Loucy (cell line): Measurements from ENCODE around the gene DLK1.

Source experiments
- H2AFZ ChIP-seq: fragments of 200-600 bp; sonication (generic); 2 replicates; pipeline ENCODE4 v1.6.0; 2016; ENCODE audit warnings: antibody characterized with exemption, mild to moderate bottlenecking, low read length, moderate library complexity
- H3F3A ChIP-seq: fragments of 200-600 bp; 2 replicates; pipeline ENCODE4 v1.6.0; 2016; ENCODE audit warnings: antibody characterized with exemption, low read depth, mild to moderate bottlenecking
- H3K27me3 ChIP-seq: fragments of 200-600 bp; sonication (generic); 2 replicates; pipeline ENCODE4 v1.6.1; 2014; ENCODE audit warnings: low read length, mild to moderate bottlenecking; ENCODE audit not compliant: insufficient read depth, poor library complexity, severe bottlenecking
- H3K36me3 ChIP-seq: fragments of 200-600 bp; sonication (generic); 2 replicates; pipeline ENCODE4 v1.6.1; 2016; ENCODE audit warnings: low read length; ENCODE audit not compliant: insufficient read depth
- H3K4me1 ChIP-seq: fragments of 200-600 bp; sonication (generic); 2 replicates; pipeline ENCODE4 v1.5.1; 2014; ENCODE audit warnings: low read length, mild to moderate bottlenecking; ENCODE audit not compliant: insufficient read depth, poor library complexity, severe bottlenecking
- H3K4me2 ChIP-seq: fragments of 200-600 bp; sonication (generic); 2 replicates; pipeline ENCODE4 v1.6.0; 2014; ENCODE audit warnings: antibody characterized with exemption, low read length, low read depth, mild to moderate bottlenecking; ENCODE audit not compliant: poor library complexity, severe bottlenecking
- H3K4me3 ChIP-seq: fragments of 200-600 bp; sonication (generic); 2 replicates; pipeline ENCODE4 v1.5.1; 2014; ENCODE audit warnings: low read length, mild to moderate bottlenecking, mixed read lengths; ENCODE audit not compliant: poor library complexity, severe bottlenecking
- H3K79me2 ChIP-seq: fragments of 200-600 bp; sonication (generic); 2 replicates; pipeline ENCODE4 v1.6.1; 2014; ENCODE audit warnings: low read length; ENCODE audit not compliant: insufficient read depth
- H3K9ac ChIP-seq: fragments of 200-600 bp; sonication (generic); 2 replicates; pipeline ENCODE4 v1.6.0; 2014; ENCODE audit warnings: mild to moderate bottlenecking, low read depth, low read length, moderate library complexity; ENCODE audit not compliant: poor library complexity, severe bottlenecking
- H3K9me2 ChIP-seq: fragments of 200-600 bp; sonication (generic); replicated peaks from 2 replicates; pipeline ENCODE4 v1.6.1; 2016; ENCODE audit warnings: low read depth, low read length, mixed read lengths
- H3K9me3 ChIP-seq: fragments of 200-600 bp; sonication (generic); 2 replicates; pipeline ENCODE4 v1.6.1; 2014; ENCODE audit warnings: mild to moderate bottlenecking, antibody characterized with exemption, low read length, low read depth; ENCODE audit not compliant: insufficient read depth
- H4K20me1 ChIP-seq: fragments of 200-600 bp; sonication (generic); 2 replicates; pipeline ENCODE4 v1.6.0; 2014; ENCODE audit warnings: antibody characterized with exemption, low read length, mild to moderate bottlenecking; ENCODE audit not compliant: insufficient read depth, poor library complexity, severe bottlenecking
- EZH2phosphoT487 ChIP-seq: fragments of 200-600 bp; IDR thresholded peaks from 2 replicates; pipeline ENCODE4 v1.6.1; 2018; ENCODE audit warnings: antibody characterized with exemption, mild to moderate bottlenecking, moderate library complexity, borderline replicate concordance
- TF ChIP-seq, protein P1 (sequence below): fragments of 200-600 bp; sonication (generic); conservative IDR thresholded peaks from 2 replicates; pipeline ENCODE4 v1.5.1; 2014; ENCODE audit warnings: mild to moderate bottlenecking, antibody characterized with exemption, low read length

The DLK1 gene

DNA sequence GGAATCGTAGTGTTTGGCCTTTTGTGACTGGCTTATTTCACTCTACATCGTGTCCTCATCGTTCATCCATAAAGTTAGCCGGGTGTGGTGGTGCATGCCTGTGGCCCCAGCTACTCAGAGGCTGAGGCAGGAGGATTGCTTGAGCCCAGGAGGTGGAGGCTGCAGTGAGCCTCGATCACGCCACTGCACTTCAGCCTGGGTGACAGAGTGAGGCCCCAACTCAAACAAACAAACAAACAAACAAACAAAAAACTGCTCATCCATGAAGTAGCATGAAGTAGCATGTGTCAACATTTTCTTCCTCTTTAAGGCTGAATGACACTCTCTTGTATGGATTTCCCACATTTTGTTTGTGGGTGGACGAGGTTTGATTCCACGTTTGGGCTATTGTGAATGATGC is 55.3 kb downstream of the DLK1 start:
- no peak overlapping the region for H3K4me2 ChIP-seq
- no peaks in the 10 kb centered on the region for H3K79me2 ChIP-seq
- no peaks in the 10 kb centered on the region for H3K36me3 ChIP-seq
- H3K4me1 ChIP-seq, result no peaks in the 10 kb centered on the region
- H3K9me2 ChIP-seq, result no peaks in the 10 kb centered on the region
- no peak overlapping the region for H3K9ac ChIP-seq
- no peaks in the 10 kb centered on the region for H3K27me3 ChIP-seq
- H2AFZ ChIP-seq, result no peak overlapping the region
- H3K9me3 ChIP-seq, result no peaks in the 10 kb centered on the region
- no peak for TF ChIP-seq EZH2phosphoT487
- TF ChIP-seq, protein P1, sequence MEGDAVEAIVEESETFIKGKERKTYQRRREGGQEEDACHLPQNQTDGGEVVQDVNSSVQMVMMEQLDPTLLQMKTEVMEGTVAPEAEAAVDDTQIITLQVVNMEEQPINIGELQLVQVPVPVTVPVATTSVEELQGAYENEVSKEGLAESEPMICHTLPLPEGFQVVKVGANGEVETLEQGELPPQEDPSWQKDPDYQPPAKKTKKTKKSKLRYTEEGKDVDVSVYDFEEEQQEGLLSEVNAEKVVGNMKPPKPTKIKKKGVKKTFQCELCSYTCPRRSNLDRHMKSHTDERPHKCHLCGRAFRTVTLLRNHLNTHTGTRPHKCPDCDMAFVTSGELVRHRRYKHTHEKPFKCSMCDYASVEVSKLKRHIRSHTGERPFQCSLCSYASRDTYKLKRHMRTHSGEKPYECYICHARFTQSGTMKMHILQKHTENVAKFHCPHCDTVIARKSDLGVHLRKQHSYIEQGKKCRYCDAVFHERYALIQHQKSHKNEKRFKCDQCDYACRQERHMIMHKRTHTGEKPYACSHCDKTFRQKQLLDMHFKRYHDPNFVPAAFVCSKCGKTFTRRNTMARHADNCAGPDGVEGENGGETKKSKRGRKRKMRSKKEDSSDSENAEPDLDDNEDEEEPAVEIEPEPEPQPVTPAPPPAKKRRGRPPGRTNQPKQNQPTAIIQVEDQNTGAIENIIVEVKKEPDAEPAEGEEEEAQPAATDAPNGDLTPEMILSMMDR, result no peak
- no peaks in the 10 kb centered on the region for H4K20me1 ChIP-seq
- H3K4me3 ChIP-seq, result no peak overlapping the region
- no peaks in the 10 kb centered on the region for H3F3A ChIP-seq

DNA sequence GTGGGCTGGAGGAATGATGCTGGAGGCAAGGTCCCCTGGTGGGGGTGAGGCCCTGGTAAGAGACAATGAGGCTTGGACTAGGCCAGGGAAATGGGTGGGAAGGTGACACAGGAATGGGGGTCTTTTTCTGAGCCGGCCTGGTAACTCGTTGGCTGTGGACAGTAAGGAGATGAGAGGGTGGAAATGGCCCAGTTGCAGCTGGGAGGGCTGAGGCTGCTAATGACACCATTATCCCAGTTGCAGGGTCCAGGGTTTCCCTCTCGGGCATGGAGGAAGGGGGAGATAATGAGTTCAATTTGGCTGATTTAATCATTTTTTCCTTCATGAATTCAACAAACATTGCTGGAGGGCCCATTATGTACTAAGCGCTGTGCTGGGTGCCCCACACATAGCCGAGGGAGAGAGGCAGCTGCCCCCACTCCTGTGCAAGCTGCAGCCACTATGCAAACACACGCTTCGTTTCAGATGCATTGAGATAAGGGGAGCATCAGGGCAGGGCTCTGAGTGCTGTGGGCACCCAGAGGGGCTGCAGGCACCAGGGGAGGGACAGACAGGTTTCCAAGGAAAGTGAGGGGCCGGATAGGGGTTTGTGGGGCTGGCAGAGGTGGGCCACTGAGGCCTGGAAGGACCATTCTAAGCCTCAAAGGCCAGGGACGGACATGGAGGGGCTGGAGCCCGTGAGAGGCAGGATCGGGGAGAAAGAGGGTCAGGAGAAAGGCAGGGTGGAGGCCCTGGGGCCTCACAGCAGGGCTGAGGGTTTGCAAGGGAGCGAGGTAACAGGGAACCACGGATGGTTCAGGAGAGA is 56.0 kb downstream of the DLK1 start:
- H3K9me3 ChIP-seq, result no peaks in the 10 kb centered on the region
- no peaks in the 10 kb centered on the region for H3K27me3 ChIP-seq
- no peak overlapping the region for H3K4me3 ChIP-seq
- TF ChIP-seq EZH2phosphoT487, result no peak
- TF ChIP-seq, protein P1, result no peak
- H3K4me1 ChIP-seq, result no peaks in the 10 kb centered on the region
- H3K4me2 ChIP-seq, result no peak overlapping the region
- H4K20me1 ChIP-seq, result no peaks in the 10 kb centered on the region
- no peak overlapping the region for H3K9ac ChIP-seq
- no peaks in the 10 kb centered on the region for H3K9me2 ChIP-seq
- H2AFZ ChIP-seq, result no peak overlapping the region
- no peaks in the 10 kb centered on the region for H3F3A ChIP-seq
- no peaks in the 10 kb centered on the region for H3K36me3 ChIP-seq
- H3K79me2 ChIP-seq, result no peaks in the 10 kb centered on the region

DNA sequence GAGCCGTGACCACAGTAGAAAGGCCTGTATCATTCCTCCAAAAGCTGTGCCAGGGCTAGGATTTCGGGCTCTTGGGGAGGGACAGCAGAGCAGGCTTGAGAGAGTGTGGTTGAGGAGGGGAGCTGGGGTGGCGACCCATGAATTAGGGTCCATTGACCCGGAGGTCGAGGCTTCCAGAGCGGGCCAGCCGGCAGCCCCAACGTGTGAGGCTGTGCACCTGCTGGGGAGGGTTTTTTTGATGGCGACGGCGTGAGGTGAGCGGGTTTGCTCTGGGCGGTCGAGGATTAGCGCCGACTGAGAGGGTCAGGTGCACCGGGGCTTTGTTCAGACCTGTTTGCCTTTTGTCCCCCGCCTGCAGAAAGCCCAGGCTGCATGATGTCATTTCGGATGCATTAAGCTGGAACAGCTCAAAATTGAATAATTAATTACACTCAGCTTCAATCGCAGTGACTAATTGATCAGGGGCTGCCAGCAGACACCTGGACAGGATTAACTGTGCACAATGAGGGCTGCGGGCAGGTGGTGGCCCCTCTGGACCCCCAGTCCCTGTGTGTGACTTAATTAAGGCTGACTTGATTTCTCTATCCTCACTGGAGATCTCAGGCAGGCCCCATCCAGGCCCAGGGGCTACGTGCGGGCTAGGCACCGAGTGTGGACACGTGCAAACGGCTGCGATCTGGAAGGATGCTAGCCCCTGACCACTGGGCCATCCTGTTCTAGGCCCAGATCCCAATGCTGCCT is 57.1 kb downstream of the DLK1 start:
- Histone ChIP-seq H3K9me2 (no peaks in the 10 kb centered on the region), H3K4me3 (no peak overlapping the region), H3K9ac (no peak overlapping the region), H3K36me3 (no peaks in the 10 kb centered on the region), H2AFZ (no peak overlapping the region), H3K9me3 (no peaks in the 10 kb centered on the region), H3K27me3 (no peaks in the 10 kb centered on the region), H3F3A (no peaks in the 10 kb centered on the region), H3K79me2 (no peaks in the 10 kb centered on the region), H3K4me1 (peaks cover 7% of the 10 kb centered on the region), H4K20me1 (no peaks in the 10 kb centered on the region), H3K4me2 (no peak overlapping the region)
- TF ChIP-seq EZH2phosphoT487, result no peak
- TF ChIP-seq, protein P1, result no peak
